ENCODE results near the gene LIPC. TPM values are rescaled to one million over a fixed set of nuclear protein-coding genes. Genes with fewer than 3 reads are reported as not detected.

LIPC gene
- total RNA-seq, 1 experiment from 2014 or later: not detected

DNA sequence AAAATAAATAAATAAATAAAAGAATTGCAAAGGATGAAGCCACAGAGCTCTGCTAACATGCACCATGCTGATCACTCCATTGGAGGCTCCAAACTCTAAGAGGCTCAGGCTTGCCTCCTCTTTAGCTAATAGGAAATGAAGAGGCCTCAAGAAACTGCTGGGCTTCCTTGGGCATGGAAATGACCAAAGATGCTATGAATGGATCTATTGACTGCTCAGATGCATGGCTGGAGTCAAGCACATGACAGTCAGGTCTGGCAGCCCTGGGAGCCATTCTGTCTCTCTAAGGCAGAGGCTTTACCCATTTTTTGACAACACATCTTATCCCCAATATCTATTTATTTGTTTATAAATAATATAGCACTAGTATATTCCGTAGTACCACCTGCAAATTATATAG, 5.3 kb upstream of the LIPC start:
- no peak for DNase-seq (ENCODE audit: low spot score)
- no peak for ATAC-seq
- POLR2A ChIA-PET: no interaction called here

More for the DNA sequence above, 5.3 kb upstream of the LIPC start:
- CTCF ChIA-PET: no interaction called here
- Mint-ChIP-seq H3K9me3 (peaks cover 4% of the 10 kb centered on the region; the same call in 1 of the 2 replicates), H3K27ac (no peak overlapping the region), H3K4me1 (no peaks in the 10 kb centered on the region), H3K36me3 (no peaks in the 10 kb centered on the region), H3K27me3 (ENCODE audit: low read depth) (no peaks in the 10 kb centered on the region), H3K4me3 (no peak overlapping the region)
- TF ChIP-seq ZMAT4 (CRISPR knock-in tag; IDR thresholded peaks at IDR 0.05): no peak
- TF ChIP-seq, protein P1, sequence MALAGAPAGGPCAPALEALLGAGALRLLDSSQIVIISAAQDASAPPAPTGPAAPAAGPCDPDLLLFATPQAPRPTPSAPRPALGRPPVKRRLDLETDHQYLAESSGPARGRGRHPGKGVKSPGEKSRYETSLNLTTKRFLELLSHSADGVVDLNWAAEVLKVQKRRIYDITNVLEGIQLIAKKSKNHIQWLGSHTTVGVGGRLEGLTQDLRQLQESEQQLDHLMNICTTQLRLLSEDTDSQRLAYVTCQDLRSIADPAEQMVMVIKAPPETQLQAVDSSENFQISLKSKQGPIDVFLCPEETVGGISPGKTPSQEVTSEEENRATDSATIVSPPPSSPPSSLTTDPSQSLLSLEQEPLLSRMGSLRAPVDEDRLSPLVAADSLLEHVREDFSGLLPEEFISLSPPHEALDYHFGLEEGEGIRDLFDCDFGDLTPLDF (CRISPR knock-in tag; IDR thresholded peaks at IDR 0.05): no peak
- TF ChIP-seq, protein P2, sequence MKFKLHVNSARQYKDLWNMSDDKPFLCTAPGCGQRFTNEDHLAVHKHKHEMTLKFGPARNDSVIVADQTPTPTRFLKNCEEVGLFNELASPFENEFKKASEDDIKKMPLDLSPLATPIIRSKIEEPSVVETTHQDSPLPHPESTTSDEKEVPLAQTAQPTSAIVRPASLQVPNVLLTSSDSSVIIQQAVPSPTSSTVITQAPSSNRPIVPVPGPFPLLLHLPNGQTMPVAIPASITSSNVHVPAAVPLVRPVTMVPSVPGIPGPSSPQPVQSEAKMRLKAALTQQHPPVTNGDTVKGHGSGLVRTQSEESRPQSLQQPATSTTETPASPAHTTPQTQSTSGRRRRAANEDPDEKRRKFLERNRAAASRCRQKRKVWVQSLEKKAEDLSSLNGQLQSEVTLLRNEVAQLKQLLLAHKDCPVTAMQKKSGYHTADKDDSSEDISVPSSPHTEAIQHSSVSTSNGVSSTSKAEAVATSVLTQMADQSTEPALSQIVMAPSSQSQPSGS (CRISPR knock-in tag; IDR thresholded peaks at IDR 0.05; ENCODE audit: borderline replicate concordance, low read depth): no peak
- TF ChIP-seq AR (CRISPR knock-in tag; IDR thresholded peaks at IDR 0.05): no peak
- TF ChIP-seq, protein P3, sequence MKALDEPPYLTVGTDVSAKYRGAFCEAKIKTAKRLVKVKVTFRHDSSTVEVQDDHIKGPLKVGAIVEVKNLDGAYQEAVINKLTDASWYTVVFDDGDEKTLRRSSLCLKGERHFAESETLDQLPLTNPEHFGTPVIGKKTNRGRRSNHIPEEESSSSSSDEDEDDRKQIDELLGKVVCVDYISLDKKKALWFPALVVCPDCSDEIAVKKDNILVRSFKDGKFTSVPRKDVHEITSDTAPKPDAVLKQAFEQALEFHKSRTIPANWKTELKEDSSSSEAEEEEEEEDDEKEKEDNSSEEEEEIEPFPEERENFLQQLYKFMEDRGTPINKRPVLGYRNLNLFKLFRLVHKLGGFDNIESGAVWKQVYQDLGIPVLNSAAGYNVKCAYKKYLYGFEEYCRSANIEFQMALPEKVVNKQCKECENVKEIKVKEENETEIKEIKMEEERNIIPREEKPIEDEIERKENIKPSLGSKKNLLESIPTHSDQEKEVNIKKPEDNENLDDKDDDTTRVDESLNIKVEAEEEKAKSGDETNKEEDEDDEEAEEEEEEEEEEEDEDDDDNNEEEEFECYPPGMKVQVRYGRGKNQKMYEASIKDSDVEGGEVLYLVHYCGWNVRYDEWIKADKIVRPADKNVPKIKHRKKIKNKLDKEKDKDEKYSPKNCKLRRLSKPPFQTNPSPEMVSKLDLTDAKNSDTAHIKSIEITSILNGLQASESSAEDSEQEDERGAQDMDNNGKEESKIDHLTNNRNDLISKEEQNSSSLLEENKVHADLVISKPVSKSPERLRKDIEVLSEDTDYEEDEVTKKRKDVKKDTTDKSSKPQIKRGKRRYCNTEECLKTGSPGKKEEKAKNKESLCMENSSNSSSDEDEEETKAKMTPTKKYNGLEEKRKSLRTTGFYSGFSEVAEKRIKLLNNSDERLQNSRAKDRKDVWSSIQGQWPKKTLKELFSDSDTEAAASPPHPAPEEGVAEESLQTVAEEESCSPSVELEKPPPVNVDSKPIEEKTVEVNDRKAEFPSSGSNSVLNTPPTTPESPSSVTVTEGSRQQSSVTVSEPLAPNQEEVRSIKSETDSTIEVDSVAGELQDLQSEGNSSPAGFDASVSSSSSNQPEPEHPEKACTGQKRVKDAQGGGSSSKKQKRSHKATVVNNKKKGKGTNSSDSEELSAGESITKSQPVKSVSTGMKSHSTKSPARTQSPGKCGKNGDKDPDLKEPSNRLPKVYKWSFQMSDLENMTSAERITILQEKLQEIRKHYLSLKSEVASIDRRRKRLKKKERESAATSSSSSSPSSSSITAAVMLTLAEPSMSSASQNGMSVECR (CRISPR knock-in tag; IDR thresholded peaks at IDR 0.05; ENCODE audit: borderline replicate concordance): no peak
- TF ChIP-seq, protein P4, sequence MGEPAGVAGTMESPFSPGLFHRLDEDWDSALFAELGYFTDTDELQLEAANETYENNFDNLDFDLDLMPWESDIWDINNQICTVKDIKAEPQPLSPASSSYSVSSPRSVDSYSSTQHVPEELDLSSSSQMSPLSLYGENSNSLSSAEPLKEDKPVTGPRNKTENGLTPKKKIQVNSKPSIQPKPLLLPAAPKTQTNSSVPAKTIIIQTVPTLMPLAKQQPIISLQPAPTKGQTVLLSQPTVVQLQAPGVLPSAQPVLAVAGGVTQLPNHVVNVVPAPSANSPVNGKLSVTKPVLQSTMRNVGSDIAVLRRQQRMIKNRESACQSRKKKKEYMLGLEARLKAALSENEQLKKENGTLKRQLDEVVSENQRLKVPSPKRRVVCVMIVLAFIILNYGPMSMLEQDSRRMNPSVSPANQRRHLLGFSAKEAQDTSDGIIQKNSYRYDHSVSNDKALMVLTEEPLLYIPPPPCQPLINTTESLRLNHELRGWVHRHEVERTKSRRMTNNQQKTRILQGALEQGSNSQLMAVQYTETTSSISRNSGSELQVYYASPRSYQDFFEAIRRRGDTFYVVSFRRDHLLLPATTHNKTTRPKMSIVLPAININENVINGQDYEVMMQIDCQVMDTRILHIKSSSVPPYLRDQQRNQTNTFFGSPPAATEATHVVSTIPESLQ (CRISPR knock-in tag; IDR thresholded peaks at IDR 0.05): no peak
- TF ChIP-seq, protein P5, sequence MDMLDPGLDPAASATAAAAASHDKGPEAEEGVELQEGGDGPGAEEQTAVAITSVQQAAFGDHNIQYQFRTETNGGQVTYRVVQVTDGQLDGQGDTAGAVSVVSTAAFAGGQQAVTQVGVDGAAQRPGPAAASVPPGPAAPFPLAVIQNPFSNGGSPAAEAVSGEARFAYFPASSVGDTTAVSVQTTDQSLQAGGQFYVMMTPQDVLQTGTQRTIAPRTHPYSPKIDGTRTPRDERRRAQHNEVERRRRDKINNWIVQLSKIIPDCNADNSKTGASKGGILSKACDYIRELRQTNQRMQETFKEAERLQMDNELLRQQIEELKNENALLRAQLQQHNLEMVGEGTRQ (CRISPR knock-in tag; IDR thresholded peaks at IDR 0.05): no peak
- TF ChIP-seq NFYB (CRISPR knock-in tag; conservative IDR thresholded peaks at IDR 0.05; ENCODE audit: low read depth): no peak
